Activated T-cell treated with anti-CD3 and anti-CD28 coated beads, Interleukin-2, amount 50 U/mL, for 24 hours (primary cell): Measurements from ENCODE around the gene ABL2.
A peak's percentile ranks its signal among the peaks of the same experiment; 100 is the strongest.
"Not testable (repeated sequence)": the region's sequence is repeated elsewhere in the genome, so short reads cannot be mapped to it uniquely, and the experiment has no call there.

Source experiments
- DNase-seq: peaks from one replicate; pipeline ENCODE4 v3.0.0-alpha.2; 2020
- H3K27ac Mint-ChIP-seq: 2 replicates; pipeline ENCODE4 v1.8.0; 2020; ENCODE audit warnings: mild to moderate bottlenecking, mixed read lengths
- H3K27me3 Mint-ChIP-seq: 2 replicates; pipeline ENCODE4 v1.8.0; 2020; ENCODE audit warnings: mixed read lengths
- H3K36me3 Mint-ChIP-seq: 2 replicates; pipeline ENCODE4 v1.8.0; 2020; ENCODE audit warnings: low read depth, mixed read lengths
- H3K4me1 Mint-ChIP-seq: 2 replicates; pipeline ENCODE4 v1.8.0; 2020; ENCODE audit warnings: low read depth, mixed read lengths
- H3K4me3 Mint-ChIP-seq: 2 replicates; pipeline ENCODE4 v1.8.0; 2020; ENCODE audit warnings: mild to moderate bottlenecking, moderate library complexity, mixed read lengths
- H3K9me3 Mint-ChIP-seq: 2 replicates; pipeline ENCODE4 v1.8.0; 2020; ENCODE audit warnings: mixed read lengths

The ABL2 gene

GRCh38 chr1:179229214-179230140 lies at the start of gene ABL2:
Gene ABL2 (minus strand): TSS chr1:179229677. CDS start chr1:179229397, 280 bp downstream.
- Mint-ChIP-seq H3K36me3 (peaks cover 22% of the 10 kb centered on the region), H3K4me3 (peak within 1 kb of the TSS; percentile 89), H3K4me1 (peaks cover 42% of the 10 kb centered on the region), H3K9me3 (no peaks in the 10 kb centered on the region), H3K27me3 (no peaks in the 10 kb centered on the region), H3K27ac (peak within 1 kb of the TSS; percentile 94)
- DNase-seq: peak; percentile 74

GRCh38 chr1:179278920-179279319 lies 49.4 kb upstream of the ABL2 start:
- Mint-ChIP-seq H3K4me1 (no peaks in the 10 kb centered on the region), H3K27ac (no peak overlapping the region), H3K4me3 (no peak overlapping the region), H3K27me3 (no peaks in the 10 kb centered on the region), H3K9me3 (peaks cover 8% of the 10 kb centered on the region), H3K36me3 (no peaks in the 10 kb centered on the region)
- DNase-seq: no peak

GRCh38 chr1:179274424-179274823 lies 44.9 kb upstream of the ABL2 start:
- not testable (repeated sequence) for DNase-seq, H3K27ac Mint-ChIP-seq, H3K4me3 Mint-ChIP-seq, H3K9me3 Mint-ChIP-seq, H3K36me3 Mint-ChIP-seq, H3K27me3 Mint-ChIP-seq, H3K4me1 Mint-ChIP-seq

GRCh38 chr1:179269071-179269470 lies 39.6 kb upstream of the ABL2 start:
- Mint-ChIP-seq H3K4me1 (no peaks in the 10 kb centered on the region), H3K9me3 (no peaks in the 10 kb centered on the region), H3K36me3 (no peaks in the 10 kb centered on the region), H3K4me3 (no peak overlapping the region), H3K27me3 (no peaks in the 10 kb centered on the region), H3K27ac (no peak overlapping the region)
- no peak for DNase-seq

GRCh38 chr1:179264507-179264906 lies 35.0 kb upstream of the ABL2 start:
- no peaks in the 10 kb centered on the region for H3K27me3 Mint-ChIP-seq

GRCh38 chr1:179263121-179263520 lies 33.6 kb upstream of the ABL2 start:
- H3K4me3 Mint-ChIP-seq: no peak overlapping the region
- no peak for DNase-seq
- H3K9me3 Mint-ChIP-seq: no peaks in the 10 kb centered on the region
- no peak overlapping the region for H3K27ac Mint-ChIP-seq
- no peaks in the 10 kb centered on the region for H3K27me3 Mint-ChIP-seq
- no peaks in the 10 kb centered on the region for H3K4me1 Mint-ChIP-seq
- H3K36me3 Mint-ChIP-seq: no peaks in the 10 kb centered on the region

More at GRCh38 chr1:179264507-179264906, 35.0 kb upstream of the ABL2 start:
- H3K36me3 Mint-ChIP-seq: no peaks in the 10 kb centered on the region
- no peak for DNase-seq
- H3K27ac Mint-ChIP-seq: no peak overlapping the region
- H3K9me3 Mint-ChIP-seq: no peaks in the 10 kb centered on the region
- H3K4me3 Mint-ChIP-seq: no peak overlapping the region
- H3K4me1 Mint-ChIP-seq: no peaks in the 10 kb centered on the region

GRCh38 chr1:179262183-179262582 lies 32.7 kb upstream of the ABL2 start:
- H3K9me3 Mint-ChIP-seq: no peaks in the 10 kb centered on the region

GRCh38 chr1:179253286-179253972 lies 24.0 kb upstream of the ABL2 start:
- no peak for DNase-seq
- no peak overlapping the region for H3K27ac Mint-ChIP-seq
- no peak overlapping the region for H3K4me3 Mint-ChIP-seq
- H3K27me3 Mint-ChIP-seq: no peaks in the 10 kb centered on the region
- no peaks in the 10 kb centered on the region for H3K4me1 Mint-ChIP-seq
- H3K9me3 Mint-ChIP-seq: no peaks in the 10 kb centered on the region
- H3K36me3 Mint-ChIP-seq: no peaks in the 10 kb centered on the region

More at GRCh38 chr1:179262183-179262582, 32.7 kb upstream of the ABL2 start:
- Mint-ChIP-seq H3K36me3 (no peaks in the 10 kb centered on the region), H3K4me3 (no peak overlapping the region), H3K27ac (no peak overlapping the region), H3K27me3 (no peaks in the 10 kb centered on the region), H3K4me1 (no peaks in the 10 kb centered on the region)
- DNase-seq: no peak

GRCh38 chr1:179252606-179253005 lies 23.1 kb upstream of the ABL2 start:
- no peak for DNase-seq
- H3K27me3 Mint-ChIP-seq: no peaks in the 10 kb centered on the region
- no peaks in the 10 kb centered on the region for H3K4me1 Mint-ChIP-seq
- no peak overlapping the region for H3K27ac Mint-ChIP-seq
- H3K4me3 Mint-ChIP-seq: no peak overlapping the region
- no peaks in the 10 kb centered on the region for H3K36me3 Mint-ChIP-seq
- no peaks in the 10 kb centered on the region for H3K9me3 Mint-ChIP-seq

GRCh38 chr1:179251675-179252074 lies 22.2 kb upstream of the ABL2 start:
- Mint-ChIP-seq H3K27me3 (no peaks in the 10 kb centered on the region), H3K27ac (no peak overlapping the region), H3K9me3 (no peaks in the 10 kb centered on the region), H3K36me3 (no peaks in the 10 kb centered on the region), H3K4me1 (no peaks in the 10 kb centered on the region), H3K4me3 (no peak overlapping the region)
- DNase-seq: no peak

GRCh38 chr1:179247923-179248322 lies 18.4 kb upstream of the ABL2 start:
- H3K9me3 Mint-ChIP-seq: no peaks in the 10 kb centered on the region
- no peaks in the 10 kb centered on the region for H3K27me3 Mint-ChIP-seq
- H3K36me3 Mint-ChIP-seq: no peaks in the 10 kb centered on the region
- no peaks in the 10 kb centered on the region for H3K4me1 Mint-ChIP-seq
- no peak overlapping the region for H3K27ac Mint-ChIP-seq
- no peak for DNase-seq
- no peak overlapping the region for H3K4me3 Mint-ChIP-seq

GRCh38 chr1:179245426-179245825 lies 15.9 kb upstream of the ABL2 start:
- H3K36me3 Mint-ChIP-seq: not testable (repeated sequence)

GRCh38 chr1:179241530-179242097 lies 12.1 kb upstream of the ABL2 start:
- DNase-seq: no peak
- no peak overlapping the region for H3K4me3 Mint-ChIP-seq
- H3K4me1 Mint-ChIP-seq: no peaks in the 10 kb centered on the region
- H3K9me3 Mint-ChIP-seq: no peaks in the 10 kb centered on the region
- H3K27ac Mint-ChIP-seq: no peak overlapping the region
- no peaks in the 10 kb centered on the region for H3K36me3 Mint-ChIP-seq
- no peaks in the 10 kb centered on the region for H3K27me3 Mint-ChIP-seq

More at GRCh38 chr1:179245426-179245825, 15.9 kb upstream of the ABL2 start:
- not testable (repeated sequence) for H3K9me3 Mint-ChIP-seq, DNase-seq, H3K4me1 Mint-ChIP-seq, H3K27ac Mint-ChIP-seq, H3K27me3 Mint-ChIP-seq, H3K4me3 Mint-ChIP-seq

- DNase-seq: no peak
- H3K27ac Mint-ChIP-seq: no peak overlapping the region
- H3K9me3 Mint-ChIP-seq: no peaks in the 10 kb centered on the region
- no peaks in the 10 kb centered on the region for H3K4me1 Mint-ChIP-seq
- H3K27me3 Mint-ChIP-seq: no peaks in the 10 kb centered on the region
- H3K36me3 Mint-ChIP-seq: no peaks in the 10 kb centered on the region
- no peak overlapping the region for H3K4me3 Mint-ChIP-seq
These were observed 7.7 kb upstream of the ABL2 start for GRCh38 chr1:179237222-179237621.

GRCh38 chr1:179234863-179235262 lies 5.4 kb upstream of the ABL2 start:
- Mint-ChIP-seq H3K4me1 (peaks cover 10% of the 10 kb centered on the region), H3K9me3 (no peaks in the 10 kb centered on the region), H3K4me3 (no peak overlapping the region), H3K27ac (no peak overlapping the region), H3K36me3 (no peaks in the 10 kb centered on the region), H3K27me3 (no peaks in the 10 kb centered on the region)
- no peak for DNase-seq
